H1 (cell line): ENCODE results near the gene ALKBH3. TPM values are rescaled to one million over a fixed set of nuclear protein-coding genes. Genes with fewer than 3 reads are reported as not detected.

Experiments used
- CTCF ChIA-PET: fragments of 300-600 bp; sonication (Branson Sonifier 250); formaldehyde crosslinking; loops from one replicate; lab custom pipeline; 2021; ENCODE audit not compliant: partially characterized antibody; lab: Charles Lee
- POLR2A ChIA-PET: fragments of 300-600 bp; sonication (Branson Sonifier 250); formaldehyde crosslinking; loops from one replicate; lab custom pipeline; 2021; ENCODE audit warnings: inconsistent platforms; ENCODE audit not compliant: partially characterized antibody; lab: Charles Lee
- DNase-seq, 2 experiments: peaks; one replicate each; pipeline versions ENCODE4 v3.0.0 to v3.0.0-alpha.2; 2010 to 2022; ENCODE audit warnings: low spot score in 2 of 2, low read depth in 1 of 2, mixed read lengths in 1 of 2
- FAIRE-seq: peaks from 2 replicates; lab custom pipeline; 2011; peaks lifted over from hg19 to GRCh38; lab: Jason Lieb, UNC
- H2AFZ ChIP-seq: 2 replicates; pipeline ENCODE4 v1.8.1; 2012; ENCODE audit warnings: low read length, inconsistent platforms
- H2AK5ac ChIP-seq: 2 replicates; pipeline ENCODE4 v1.6.1; 2013; ENCODE audit warnings: low read depth, low read length
- H2BK120ac ChIP-seq: replicated peaks from 2 replicates; pipeline ENCODE3; 2013; ENCODE audit warnings: low read depth, low read length, inconsistent platforms
- H2BK12ac ChIP-seq: 2 replicates; pipeline ENCODE4 v1.6.1; 2013; ENCODE audit warnings: low read depth, low read length
- H2BK15ac ChIP-seq: 2 replicates; pipeline ENCODE4 v1.6.1; 2013; ENCODE audit warnings: low read length
- H2BK20ac ChIP-seq: 2 replicates; pipeline ENCODE4 v1.6.1; 2013; ENCODE audit warnings: low read length
- H2BK5ac ChIP-seq: 2 replicates; pipeline ENCODE4 v1.6.1; 2013; ENCODE audit warnings: low read depth, low read length
- H3K14ac ChIP-seq: 2 replicates; pipeline ENCODE4 v1.6.1; 2013; ENCODE audit warnings: inconsistent platforms; ENCODE audit not compliant: insufficient read length
- H3K18ac ChIP-seq: 2 replicates; pipeline ENCODE4 v1.6.1; 2013; ENCODE audit warnings: low read length; ENCODE audit errors: extremely low read depth
- H3K23ac ChIP-seq: 2 replicates; pipeline ENCODE4 v1.6.1; 2013; ENCODE audit warnings: inconsistent platforms; ENCODE audit not compliant: insufficient read length
- H3K23me2 ChIP-seq: 2 replicates; pipeline ENCODE4 v1.6.1; 2013; ENCODE audit warnings: low read depth, low read length
- H3K27ac ChIP-seq: 2 replicates; pipeline ENCODE4 v1.6.1; 2011; ENCODE audit warnings: low read depth, low read length, inconsistent platforms
- H3K27me3 ChIP-seq, 4 experiments: replicated peaks in 1 of 4; 1 replicate in 1 of 4; 2 replicates in 3 of 4; pipeline versions ENCODE4 v1.6.1 to v1.8.1; 2011 to 2013; ENCODE audit warnings: low read length in 3 of 4, mild to moderate bottlenecking in 3 of 4, inconsistent platforms in 2 of 4, mixed read lengths in 2 of 4, moderate library complexity in 1 of 4; ENCODE audit not compliant: control insufficient read depth in 3 of 4, insufficient read depth in 3 of 4; ENCODE audit errors: extremely low read depth in 1 of 4
- H3K36me3 ChIP-seq, 4 experiments: 2 replicates each; pipeline versions ENCODE4 v1.6.1 to v1.8.1; 2011 to 2013; ENCODE audit warnings: mild to moderate bottlenecking in 4 of 4, low read length in 3 of 4, moderate library complexity in 2 of 4, control low read depth in 1 of 4, inconsistent platforms in 1 of 4; ENCODE audit not compliant: insufficient read depth in 4 of 4, control insufficient read depth in 2 of 4
- H3K4ac ChIP-seq: replicated peaks from 2 replicates; pipeline ENCODE3; 2013; ENCODE audit warnings: low read length, low read depth, mixed read lengths, inconsistent platforms; ENCODE audit not compliant: insufficient read length
- H3K4me1 ChIP-seq, 4 experiments: replicated peaks in 1 of 4; 1 replicate in 1 of 4; 2 replicates in 3 of 4; pipeline versions ENCODE4 v1.6.1 to v1.8.1; 2011 to 2013; ENCODE audit warnings: low read length in 3 of 4, inconsistent platforms in 2 of 4, mixed read lengths in 1 of 4; ENCODE audit not compliant: insufficient read depth in 4 of 4, control insufficient read depth in 3 of 4
- H3K4me2 ChIP-seq, 2 experiments: 2 replicates each; pipeline versions ENCODE4 v1.6.1 to v1.8.1; 2011 to 2013; ENCODE audit warnings: low read depth in 2 of 2, low read length in 2 of 2, control low read depth in 1 of 2, inconsistent platforms in 1 of 2, mild to moderate bottlenecking in 1 of 2; ENCODE audit not compliant: insufficient read depth in 1 of 2
- H3K4me3 ChIP-seq, 4 experiments: fragments of 200-600, 300-600 bp in 1 of 4; sonication (generic), shearing (Covaris generic), sonication (Bioruptor Twin) in 1 of 4; 2 replicates each; pipeline versions ENCODE4 v1.5.1 to v1.8.1; 2011 to 2016; ENCODE audit warnings: low read length in 4 of 4, low read depth in 3 of 4, control low read depth in 2 of 4, inconsistent platforms in 2 of 4, mild to moderate bottlenecking in 2 of 4, mixed read lengths in 1 of 4, moderate library complexity in 1 of 4; ENCODE audit not compliant: insufficient read depth in 2 of 4; ENCODE audit errors: extremely low read depth in 1 of 4
- H3K56ac ChIP-seq: replicated peaks from 2 replicates; pipeline ENCODE3; 2013; ENCODE audit warnings: low read depth, mild to moderate bottlenecking, mixed read lengths, low read length, inconsistent platforms; ENCODE audit not compliant: insufficient read length
- H3K79me1 ChIP-seq: 2 replicates; pipeline ENCODE4 v1.6.1; 2013; ENCODE audit warnings: low read depth, low read length, control low read depth
- H3K79me2 ChIP-seq, 2 experiments: 2 replicates each; pipeline versions ENCODE4 v1.6.1 to v1.8.1; 2012 to 2013; ENCODE audit warnings: low read length in 2 of 2, mild to moderate bottlenecking in 2 of 2, inconsistent platforms in 1 of 2; ENCODE audit not compliant: insufficient read depth in 2 of 2, control insufficient read depth in 1 of 2
- H3K9ac ChIP-seq, 4 experiments: replicated peaks in 1 of 4; 1 replicate in 1 of 4; 2 replicates in 3 of 4; pipeline versions ENCODE4 v1.6.1 to v1.8.1; 2011 to 2013; ENCODE audit warnings: low read depth in 3 of 4, low read length in 3 of 4, control low read depth in 2 of 4, mild to moderate bottlenecking in 2 of 4, moderate library complexity in 2 of 4, inconsistent platforms in 1 of 4; ENCODE audit errors: extremely low read depth in 1 of 4
- H3K9me3 ChIP-seq, 2 experiments: 2 replicates each; pipeline versions ENCODE4 v1.6.1 to v1.8.1; 2012 to 2013; ENCODE audit warnings: mild to moderate bottlenecking in 2 of 2, moderate library complexity in 2 of 2, control low read depth in 1 of 2, inconsistent platforms in 1 of 2, low read depth in 1 of 2, low read length in 1 of 2, mixed read lengths in 1 of 2; ENCODE audit not compliant: insufficient read depth in 2 of 2
- H4K20me1 ChIP-seq, 2 experiments: replicated peaks in 1 of 2; 2 replicates each; pipeline versions ENCODE3 to v1.8.1; 2011 to 2013; ENCODE audit warnings: inconsistent platforms in 2 of 2, low read length in 2 of 2, mild to moderate bottlenecking in 1 of 2; ENCODE audit not compliant: insufficient read depth in 2 of 2, control insufficient read depth in 1 of 2
- H4K5ac ChIP-seq: 2 replicates; pipeline ENCODE4 v1.6.1; 2013; ENCODE audit warnings: low read length, low read depth, mixed read lengths, inconsistent platforms; ENCODE audit not compliant: insufficient read length
- H4K8ac ChIP-seq: 2 replicates; pipeline ENCODE4 v1.8.0; 2013; ENCODE audit warnings: mild to moderate bottlenecking, moderate library complexity, low read length, inconsistent platforms; ENCODE audit not compliant: insufficient read depth; ENCODE audit errors: extremely low read depth
- H4K91ac ChIP-seq: replicated peaks from 2 replicates; pipeline ENCODE3; 2013; ENCODE audit warnings: low read length, mixed read lengths, inconsistent platforms; ENCODE audit not compliant: insufficient read length
- CHD2 ChIP-seq: IDR thresholded peaks from 2 replicates; pipeline ENCODE4 v1.6.1; 2012; ENCODE audit warnings: low read length, improper control_type of control experiment
- HDAC6 ChIP-seq: IDR thresholded peaks from one replicate; pipeline ENCODE4 v1.7.1; 2012; ENCODE audit warnings: low read depth, mild to moderate bottlenecking, inconsistent platforms, low read length, moderate library complexity
- JUN ChIP-seq: IDR thresholded peaks from 2 replicates; pipeline ENCODE4 v1.6.1; 2011; ENCODE audit warnings: low read depth, mild to moderate bottlenecking, improper control_type of control experiment, low read length
- RBBP5 ChIP-seq: IDR thresholded peaks from 2 replicates; pipeline ENCODE4 v1.7.1; 2012; ENCODE audit warnings: low read depth, mild to moderate bottlenecking, inconsistent platforms, low read length, moderate library complexity, borderline replicate concordance
- RNF2 ChIP-seq: fragments of 200-900, 300-1000 bp; sonication (generic); IDR thresholded peaks from 2 replicates; pipeline ENCODE4 v1.7.1; 2016; ENCODE audit warnings: borderline replicate concordance, low read depth, mild to moderate bottlenecking, antibody characterized with exemption, low read length; ENCODE audit not compliant: poor library complexity, severe bottlenecking; ENCODE audit errors: missing control alignments
- RXRA ChIP-seq: IDR thresholded peaks from 2 replicates; pipeline ENCODE4 v1.6.1; 2011; ENCODE audit warnings: low read depth, mild to moderate bottlenecking, low read length, moderate library complexity; ENCODE audit not compliant: insufficient read depth
- SP2 ChIP-seq: IDR thresholded peaks from 2 replicates; pipeline ENCODE4 v1.6.1; 2012; ENCODE audit warnings: mild to moderate bottlenecking, low read length, inconsistent platforms
- SP4 ChIP-seq: IDR thresholded peaks from 2 replicates; pipeline ENCODE4 v1.6.1; 2012; ENCODE audit warnings: low read length, inconsistent platforms
- TCF12 ChIP-seq: IDR thresholded peaks from 2 replicates; pipeline ENCODE4 v1.6.1; 2011; ENCODE audit warnings: low read depth, mild to moderate bottlenecking, low read length
- ZNF274 ChIP-seq: IDR thresholded peaks from 2 replicates; pipeline ENCODE4 v1.7.0; 2012; ENCODE audit warnings: low read length, borderline replicate concordance; ENCODE audit errors: extremely low read depth
- polyA plus RNA-seq, 7 experiments: library from polyadenylated mRNA; depleted of rRNA in 3 of 7; stranded (reverse) in 5 of 7; unstranded in 2 of 7; fragments of >200 nt in 5 of 7; fragments of 200-250 nt in 2 of 7; gene quantifications; 1 replicate in 5 of 7; 2 replicates in 1 of 7; 4 replicates in 1 of 7; pipeline versions ENCODE4 v1.2.1 to v1.2.3, GENCODE V29; 2011 to 2013; ENCODE audit warnings: missing spikeins in 2 of 7, mixed read lengths in 2 of 7
- total RNA-seq: library from RNA; stranded (reverse); fragmentation: NEBNext Ultra II Directional; extraction: Animal tissue kit (Norgen Biotek cat#: 25700); gene quantifications from 2 replicates; pipeline ENCODE4 v1.2.1, GENCODE V29; 2021
- TF ChIP-seq, protein P1 (sequence below): IDR thresholded peaks from 2 replicates; pipeline ENCODE4 v1.6.1; 2011; ENCODE audit warnings: low read depth, mild to moderate bottlenecking, low read length; ENCODE audit not compliant: insufficient read depth
- TF ChIP-seq, protein P2 (sequence below), 3 experiments: IDR thresholded peaks; 1 replicate in 2 of 3; 2 replicates in 1 of 3; pipeline versions ENCODE4 v1.5.1 to v1.6.1; 2011; ENCODE audit warnings: low read length in 3 of 3, mild to moderate bottlenecking in 3 of 3, inconsistent platforms in 2 of 3, low read depth in 1 of 3, moderate library complexity in 1 of 3; ENCODE audit not compliant: insufficient read depth in 1 of 3; ENCODE audit errors: control extremely low read depth in 1 of 3

The ALKBH3 gene
- total and polyA plus RNA-seq, 2 of the 8 experiments (the other 6 are each of a cell fraction or from before 2014, with no cell fraction given): 10.5 to 11.4 TPM

DNA sequence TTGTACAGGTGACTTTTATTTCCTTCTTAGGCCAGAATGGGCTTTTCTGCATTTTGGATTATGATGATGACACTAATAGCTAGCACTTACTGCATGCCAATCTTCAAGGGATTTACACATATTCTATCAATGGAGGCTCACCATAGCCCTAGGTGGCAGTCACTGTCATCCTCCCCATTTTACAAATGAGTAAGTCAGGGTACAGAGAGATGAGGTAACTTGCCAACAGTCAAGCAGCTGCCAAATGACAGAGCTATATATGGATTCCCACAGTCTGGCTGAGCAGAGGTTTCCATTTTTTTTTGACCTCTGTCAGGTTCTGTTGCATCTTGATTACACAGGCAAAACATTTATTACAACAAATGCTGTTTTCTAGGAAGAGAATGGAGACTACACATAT, 38.0 kb downstream of the ALKBH3 start:
- Histone ChIP-seq H2BK15ac (no peak overlapping the region), H3K27ac (no peak overlapping the region), H3K23me2 (no peaks in the 10 kb centered on the region), H3K4me2 (no peak overlapping the region), H3K56ac (no peak overlapping the region), H3K4ac (no peak overlapping the region), H3K4me3 (no peak overlapping the region), H3K79me2 (no peaks in the 10 kb centered on the region), H4K91ac (no peak overlapping the region), H3K36me3 (no peaks in the 10 kb centered on the region; a peak in 1 of 8 replicates), H2AFZ (no peak overlapping the region), H3K23ac (no peak overlapping the region), H3K79me1 (no peaks in the 10 kb centered on the region), H4K8ac (no peak overlapping the region), H3K9ac (no peak overlapping the region), H2BK12ac (no peak overlapping the region), H3K18ac (no peak overlapping the region), H2BK20ac (no peak overlapping the region), H3K9me3 (no peaks in the 10 kb centered on the region), H3K27me3 (no peaks in the 10 kb centered on the region), H4K5ac (no peak overlapping the region), H2BK120ac (no peak overlapping the region), H3K14ac (no peak overlapping the region), H2BK5ac (no peak overlapping the region), H4K20me1 (no peaks in the 10 kb centered on the region), H2AK5ac (no peak overlapping the region), H3K4me1 (peaks cover under 1 to 15% (median 9%) of the 10 kb centered on the region in 4 experiments; a peak in 6 of 7 replicates)
- no peak for DNase-seq
- TF ChIP-seq RNF2 (no peak), RBBP5 (no peak), SP2 (no peak), JUN (no peak), RXRA (no peak), TCF12 (no peak), ZNF274 (no peak), SP4 (no peak), HDAC6 (no peak), CHD2 (no peak)
- TF ChIP-seq, protein P1, sequence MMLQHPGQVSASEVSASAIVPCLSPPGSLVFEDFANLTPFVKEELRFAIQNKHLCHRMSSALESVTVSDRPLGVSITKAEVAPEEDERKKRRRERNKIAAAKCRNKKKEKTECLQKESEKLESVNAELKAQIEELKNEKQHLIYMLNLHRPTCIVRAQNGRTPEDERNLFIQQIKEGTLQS: no peak
- TF ChIP-seq, protein P2, sequence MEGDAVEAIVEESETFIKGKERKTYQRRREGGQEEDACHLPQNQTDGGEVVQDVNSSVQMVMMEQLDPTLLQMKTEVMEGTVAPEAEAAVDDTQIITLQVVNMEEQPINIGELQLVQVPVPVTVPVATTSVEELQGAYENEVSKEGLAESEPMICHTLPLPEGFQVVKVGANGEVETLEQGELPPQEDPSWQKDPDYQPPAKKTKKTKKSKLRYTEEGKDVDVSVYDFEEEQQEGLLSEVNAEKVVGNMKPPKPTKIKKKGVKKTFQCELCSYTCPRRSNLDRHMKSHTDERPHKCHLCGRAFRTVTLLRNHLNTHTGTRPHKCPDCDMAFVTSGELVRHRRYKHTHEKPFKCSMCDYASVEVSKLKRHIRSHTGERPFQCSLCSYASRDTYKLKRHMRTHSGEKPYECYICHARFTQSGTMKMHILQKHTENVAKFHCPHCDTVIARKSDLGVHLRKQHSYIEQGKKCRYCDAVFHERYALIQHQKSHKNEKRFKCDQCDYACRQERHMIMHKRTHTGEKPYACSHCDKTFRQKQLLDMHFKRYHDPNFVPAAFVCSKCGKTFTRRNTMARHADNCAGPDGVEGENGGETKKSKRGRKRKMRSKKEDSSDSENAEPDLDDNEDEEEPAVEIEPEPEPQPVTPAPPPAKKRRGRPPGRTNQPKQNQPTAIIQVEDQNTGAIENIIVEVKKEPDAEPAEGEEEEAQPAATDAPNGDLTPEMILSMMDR (IDR thresholded peaks at IDR 0.05; ENCODE audit: control extremely low read depth in 1 of 3, insufficient read depth in 1 of 3, low read depth in 1 of 3, low read length in 3 of 3): no peak
- ChIA-PET CTCF (interaction anchor here (0.7 to 3.7 kb wide), 7 partner anchors 9 to 120 kb away, joined by 3 to 18 read pairs (median 7); no protein-coding TSS in a partner anchor), POLR2A (interaction anchor here (0.9 to 2.0 kb wide), 3 partner anchors 8 to 26 kb away, joined by 3 to 8 read pairs (median 3); partner anchors contain the start of gene C11orf96)
- FAIRE-seq: no peak
